Stomach (tissue), 9 donors: Measurements from ENCODE around the gene ASCC3. TPM values are rescaled to one million over a fixed set of nuclear protein-coding genes. Genes with fewer than 3 reads are reported as not detected.

Source experiments
- DNase-seq, 2 donors: peaks; one replicate each; pipeline versions ENCODE4 v3.0.0 to v3.0.0-alpha.2; 2013 to 2019
- H3K27ac ChIP-seq, 5 donors: fragments of 200-600 bp in 4 of 5; sonication (generic) in 4 of 5; one replicate each; pipeline ENCODE4 v1.5.1; 2013 to 2019; ENCODE audit warnings: mild to moderate bottlenecking in 1 of 5, moderate library complexity in 1 of 5
- H3K27me3 ChIP-seq, 3 donors: fragments of 200-600 bp; sonication (generic); one replicate each; pipeline ENCODE4 v1.5.1; 2017 to 2019; ENCODE audit warnings: mixed run types in 1 of 3
- H3K36me3 ChIP-seq, 4 donors: fragments of 200-600 bp; sonication (generic); 1 replicate in 3 of 4; 2 replicates in 1 of 4; pipeline ENCODE4 v1.5.1; 2016 to 2019
- H3K4me1 ChIP-seq, 4 donors: fragments of 200-600 bp; sonication (generic); one replicate each; pipeline ENCODE4 v1.5.1; 2016 to 2019
- H3K4me3 ChIP-seq, 4 donors: fragments of 200-600 bp; sonication (generic) in 3 of 4; one replicate each; pipeline ENCODE4 v1.5.1; 2016 to 2019; ENCODE audit warnings: mild to moderate bottlenecking in 1 of 4
- H3K9me3 ChIP-seq, 4 donors: fragments of 200-600 bp; sonication (generic); one replicate each; pipeline ENCODE4 v1.5.1; 2016 to 2019
- CTCF ChIP-seq, 7 experiments: fragments of 450-650 bp in 4 of 7; fragments of 200-600 bp in 3 of 7; sonication (generic) in 3 of 7; IDR thresholded peaks; one replicate each; pipeline ENCODE4 v1.5.1; 2016 to 2019; ENCODE audit warnings: antibody characterized with exemption in 7 of 7, control low read depth in 2 of 7, mild to moderate bottlenecking in 1 of 7
- EP300 ChIP-seq: sonication (generic); formaldehyde crosslinking; IDR thresholded peaks from one replicate; pipeline ENCODE4 v1.6.1; 2017; ENCODE audit warnings: antibody characterized with exemption
- POLR2A ChIP-seq, 4 donors: fragments of 450-650 bp; IDR thresholded peaks; one replicate each; pipeline ENCODE4 v1.6.1; 2016; ENCODE audit warnings: antibody characterized with exemption in 4 of 4, control low read depth in 2 of 4, mild to moderate bottlenecking in 1 of 4, moderate library complexity in 1 of 4
- POLR2AphosphoS5 ChIP-seq, 3 donors: sonication (generic); formaldehyde crosslinking; IDR thresholded peaks; one replicate each; pipeline ENCODE4 v1.6.1; 2016; ENCODE audit warnings: antibody characterized with exemption in 3 of 3
- WGBS, 5 donors: extraction: QIAGEN DNeasy Blood & Tissue Kit in 3 of 5; methylation state at CpG; one replicate each; pipeline versions ENCODE4 v1.1.5 to v1.1.7; 2013 to 2018; 5-methylcytosine and 5-hydroxymethylcytosine counted together
- intact Hi-C: fragments of 100-400 bp; cut with DNase I; formaldehyde crosslinking; loops from one replicate; pipeline ENCODE4 v1.15.1; 2023; ENCODE audit warnings: low total_unique reads
- polyA plus RNA-seq, 3 donors: library from polyadenylated mRNA; stranded (reverse); fragments of 200-250 nt; gene quantifications; one replicate each; pipeline ENCODE4 v1.2.3, GENCODE V29; 2013
- total RNA-seq, 5 donors: library from RNA; depleted of rRNA; stranded (reverse); fragments of >200 nt; gene quantifications; one replicate each; pipeline versions ENCODE4 v1.1.0 to v1.2.3, GENCODE V29; 2014 to 2016
- donor health status: healthy with polysubstance abuse.
- donor health status: Bipolar disorder and iron deficiency.
- donor health status: healthy.

ASCC3 gene
- total and polyA plus RNA-seq, 8 donors = 6.3 to 49.2 (median 19.1) TPM

- Histone ChIP-seq H3K4me3 (no peak overlapping the region), H3K9me3 (no peaks in the 10 kb centered on the region), H3K36me3 (peaks cover 6 to 48% (median 32%) of the 10 kb centered on the region in 4 donors), H3K27me3 (no peaks in the 10 kb centered on the region), H3K4me1 (no peaks in the 10 kb centered on the region), H3K27ac (no peak overlapping the region)
- intact Hi-C loops = no loop called here
- no peak for TF ChIP-seq POLR2A (IDR thresholded peaks at IDR 0.05)
- TF ChIP-seq CTCF (IDR thresholded peaks at IDR 0.05) = no peak
- TF ChIP-seq EP300 = no peak
- no peak for TF ChIP-seq POLR2AphosphoS5 (IDR thresholded peaks at IDR 0.05)
- DNase-seq = no peak
- 83 to 87% (median 86%) methylated on average over 3 of the region's 3 CpGs for WGBS, 5 donors
These were observed 253.0 kb downstream of the ASCC3 start for GRCh38 chr6:100627911-100628758.

GRCh38 chr6:100626721-100627120 lies 254.4 kb downstream of the ASCC3 start:
- 33 to 81% (median 58%) methylated on average over 1 of the region's 1 CpG for WGBS, 5 donors

GRCh38 chr6:100622907-100623692 lies 258.0 kb downstream of the ASCC3 start:
- 62 to 83% (median 69%) methylated on average over 2 of the region's 2 CpGs for WGBS, 5 donors
- Histone ChIP-seq H3K27ac (no peak overlapping the region), H3K4me1 (no peaks in the 10 kb centered on the region), H3K9me3 (no peaks in the 10 kb centered on the region), H3K4me3 (no peak overlapping the region), H3K27me3 (no peaks in the 10 kb centered on the region), H3K36me3 (peaks cover 3 to 75% (median 56%) of the 10 kb centered on the region in 4 donors)
- intact Hi-C loops = no loop called here
- DNase-seq = no peak
- TF ChIP-seq POLR2A (IDR thresholded peaks at IDR 0.05) (no peak), POLR2AphosphoS5 (IDR thresholded peaks at IDR 0.05) (no peak), EP300 (no peak), CTCF (IDR thresholded peaks at IDR 0.05) (no peak)

More at GRCh38 chr6:100626721-100627120, 254.4 kb downstream of the ASCC3 start:
- Histone ChIP-seq H3K36me3 (peaks cover 6 to 57% (median 41%) of the 10 kb centered on the region in 4 donors), H3K27ac (no peak overlapping the region), H3K9me3 (no peaks in the 10 kb centered on the region), H3K4me3 (no peak overlapping the region), H3K4me1 (no peaks in the 10 kb centered on the region), H3K27me3 (no peaks in the 10 kb centered on the region)
- TF ChIP-seq EP300 = no peak
- TF ChIP-seq POLR2AphosphoS5 (IDR thresholded peaks at IDR 0.05) = no peak
- no peak for TF ChIP-seq CTCF (IDR thresholded peaks at IDR 0.05)
- TF ChIP-seq POLR2A (IDR thresholded peaks at IDR 0.05) = no peak
- DNase-seq = no peak
- intact Hi-C loops = no loop called here

GRCh38 chr6:100620085-100620840 lies 260.9 kb downstream of the ASCC3 start:
- peaks cover 3 to 59% (median 50%) of the 10 kb centered on the region in 4 donors for H3K36me3 ChIP-seq
- no peak for DNase-seq
- 96 to 100% (median 97%) methylated on average over 3 of the region's 3 CpGs for WGBS, 5 donors
- intact Hi-C loops = no loop called here
- no peak overlapping the region for H3K4me3 ChIP-seq
- no peaks in the 10 kb centered on the region for H3K27me3 ChIP-seq
- H3K4me1 ChIP-seq = no peaks in the 10 kb centered on the region
- TF ChIP-seq POLR2A (IDR thresholded peaks at IDR 0.05) (no peak), CTCF (IDR thresholded peaks at IDR 0.05) (no peak), EP300 (no peak), POLR2AphosphoS5 (IDR thresholded peaks at IDR 0.05) (no peak)
- H3K27ac ChIP-seq = no peak overlapping the region
- no peaks in the 10 kb centered on the region for H3K9me3 ChIP-seq
